T-helper 2 cell (primary cell): Measurements from ENCODE around the gene CD99L2.

ENCODE experiments used
- DNase-seq, 5 experiments: peaks; one replicate each; pipeline versions ENCODE4 v3.0.0 to v3.0.0-alpha.2; 2012 to 2022
- total RNA-seq, 2 donors: gene quantifications; one replicate each; lab custom pipeline; 2026; lab: John Stamatoyannopoulos, UW

CD99L2 gene
- 13.7 to 16.6 reads per million in 2 donors for total RNA-seq

GRCh38 chrX:150898343-150899190 is at the start of gene CD99L2:
CD99L2 (minus strand) TSS chrX:150898668; CDS start chrX:150898588, 80 bp downstream.
- peak; percentile 75 to 92 (median 86) for DNase-seq

GRCh38 chrX:150944233-150944632 is 45.8 kb upstream of the CD99L2 start:
- DNase-seq = no peak

- DNase-seq = no peak
These were observed 44.6 kb upstream of the CD99L2 start for GRCh38 chrX:150942942-150943594.

GRCh38 chrX:150941580-150941979 is 43.1 kb upstream of the CD99L2 start:
- no peak for DNase-seq

- DNase-seq = no peak
These were observed 42.5 kb upstream of the CD99L2 start for GRCh38 chrX:150940844-150941495.

- DNase-seq = no peak
These were observed 38.1 kb upstream of the CD99L2 start for GRCh38 chrX:150936556-150936955.

GRCh38 chrX:150935467-150935866 is 37.0 kb upstream of the CD99L2 start:
- DNase-seq = no peak

- DNase-seq = no peak
These were observed 36.0 kb upstream of the CD99L2 start for GRCh38 chrX:150934453-150934852.

GRCh38 chrX:150933945-150934350 is 35.5 kb upstream of the CD99L2 start:
- DNase-seq = no peak

- no peak for DNase-seq
These were observed 30.6 kb upstream of the CD99L2 start for GRCh38 chrX:150929058-150929457.

- no peak for DNase-seq
These were observed 28.3 kb upstream of the CD99L2 start for GRCh38 chrX:150926791-150927190.

GRCh38 chrX:150926304-150926703 is 27.8 kb upstream of the CD99L2 start:
- DNase-seq = no peak

GRCh38 chrX:150919401-150919800 is 20.9 kb upstream of the CD99L2 start:
- no peak for DNase-seq

- no peak for DNase-seq
These were observed 15.0 kb upstream of the CD99L2 start for GRCh38 chrX:150913511-150913910.

- no peak for DNase-seq
These were observed 9.0 kb upstream of the CD99L2 start for GRCh38 chrX:150907474-150907873.

- DNase-seq = no peak
These were observed 8.2 kb upstream of the CD99L2 start for GRCh38 chrX:150906694-150907093.

- no peak for DNase-seq
These were observed 6.8 kb upstream of the CD99L2 start for GRCh38 chrX:150905293-150905692.

- DNase-seq = no peak
These were observed 4.6 kb upstream of the CD99L2 start for GRCh38 chrX:150903110-150903508.

GRCh38 chrX:150902434-150903109 is 4.1 kb upstream of the CD99L2 start:
- no peak for DNase-seq

- DNase-seq = peak in 4 of 5 experiments; percentile 0 to 51 (median 7)
These were observed 806 bp upstream of the CD99L2 start for GRCh38 chrX:150899191-150899757.

- DNase-seq = peak in 4 of 5 experiments; percentile 4 to 66 (median 26)
These were observed 797 bp downstream of the CD99L2 start for GRCh38 chrX:150897421-150898320.
